Measurements from ENCODE around the gene SLC6A12. TPM values are rescaled to one million over a fixed set of nuclear protein-coding genes. Genes with fewer than 3 reads are reported as not detected.

The SLC6A12 gene
- total RNA-seq, 6 experiments from 2014 or later = 8.2 to 114 (median 26.5) TPM

DNA sequence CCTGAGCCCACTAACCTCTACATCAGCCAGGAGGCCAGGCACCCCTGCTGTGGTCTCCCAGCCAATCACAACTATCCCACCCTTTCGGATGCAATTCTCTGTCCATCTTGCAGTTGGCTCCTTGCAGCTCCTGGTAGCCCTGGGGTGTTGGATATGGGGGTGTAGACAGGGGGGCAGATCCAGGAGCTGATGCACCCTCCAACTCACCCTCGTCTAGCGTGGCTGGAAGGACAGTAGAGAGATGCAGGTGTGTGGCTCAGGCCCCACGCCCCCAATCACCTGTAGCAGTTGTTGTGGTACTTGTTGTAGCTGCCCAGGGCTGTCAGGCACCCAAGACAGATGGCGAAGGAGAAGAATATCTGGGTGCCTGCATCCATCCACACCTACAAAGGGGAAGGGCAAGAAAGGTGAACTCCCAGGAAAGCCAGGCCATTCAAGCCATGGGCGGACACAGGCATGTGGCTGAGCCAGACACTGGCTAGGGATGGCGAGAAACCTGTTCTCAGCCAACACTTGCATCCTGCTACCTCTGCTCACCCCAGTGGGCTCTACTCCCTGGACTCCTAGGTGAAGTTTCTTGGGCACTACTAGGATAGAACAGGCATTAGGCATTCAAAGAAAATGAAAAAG is 13.4 kb upstream of the SLC6A12 start:
- 95% methylated on average over 6 of the region's 7 CpGs for WGBS (ENCODE audit: insufficient coverage, low coverage, low lambda C conversion rate, missing lambda C conversion rate)
- no peak for ATAC-seq

DNA sequence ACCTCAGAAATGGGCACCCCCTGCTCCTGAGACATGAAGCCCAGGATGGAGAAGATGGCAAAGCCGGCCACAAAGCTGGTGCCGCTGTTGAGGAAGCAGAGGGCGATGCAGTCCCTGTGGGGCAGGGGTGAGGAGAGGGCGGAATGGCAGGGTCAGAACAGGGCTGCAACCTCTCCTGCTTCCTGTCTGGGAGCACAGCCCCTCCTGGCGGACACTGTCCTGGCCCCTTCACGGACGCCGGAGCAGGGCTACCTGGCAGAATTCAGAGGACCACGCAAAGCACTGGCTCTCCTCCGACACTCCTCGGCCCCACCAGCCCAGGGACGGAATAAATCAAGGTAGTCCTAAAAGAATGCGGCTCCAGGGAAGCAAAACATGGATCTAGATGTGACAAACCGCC is 12.4 kb upstream of the SLC6A12 start:
- Histone ChIP-seq H3K36me3 (peaks cover 0 to 34% (median 8%) of the 10 kb centered on the region in 4 donors), H3K4me3 (no peak overlapping the region), H3K4me1 (no peaks in the 10 kb centered on the region), H3K27me3 (no peaks in the 10 kb centered on the region), H3K27ac (no peak overlapping the region), H3K9me3 (no peaks in the 10 kb centered on the region)
- DNase-seq (no peak), ATAC-seq (no peak)
- WGBS (ENCODE audit: insufficient coverage, low coverage, low lambda C conversion rate, missing lambda C conversion rate) = 87% methylated on average over 10 of the region's 14 CpGs
- intact Hi-C loops (cut with DNase I) = no loop called here
- TF ChIP-seq, protein P1, sequence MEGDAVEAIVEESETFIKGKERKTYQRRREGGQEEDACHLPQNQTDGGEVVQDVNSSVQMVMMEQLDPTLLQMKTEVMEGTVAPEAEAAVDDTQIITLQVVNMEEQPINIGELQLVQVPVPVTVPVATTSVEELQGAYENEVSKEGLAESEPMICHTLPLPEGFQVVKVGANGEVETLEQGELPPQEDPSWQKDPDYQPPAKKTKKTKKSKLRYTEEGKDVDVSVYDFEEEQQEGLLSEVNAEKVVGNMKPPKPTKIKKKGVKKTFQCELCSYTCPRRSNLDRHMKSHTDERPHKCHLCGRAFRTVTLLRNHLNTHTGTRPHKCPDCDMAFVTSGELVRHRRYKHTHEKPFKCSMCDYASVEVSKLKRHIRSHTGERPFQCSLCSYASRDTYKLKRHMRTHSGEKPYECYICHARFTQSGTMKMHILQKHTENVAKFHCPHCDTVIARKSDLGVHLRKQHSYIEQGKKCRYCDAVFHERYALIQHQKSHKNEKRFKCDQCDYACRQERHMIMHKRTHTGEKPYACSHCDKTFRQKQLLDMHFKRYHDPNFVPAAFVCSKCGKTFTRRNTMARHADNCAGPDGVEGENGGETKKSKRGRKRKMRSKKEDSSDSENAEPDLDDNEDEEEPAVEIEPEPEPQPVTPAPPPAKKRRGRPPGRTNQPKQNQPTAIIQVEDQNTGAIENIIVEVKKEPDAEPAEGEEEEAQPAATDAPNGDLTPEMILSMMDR (IDR thresholded peaks at IDR 0.05) = no peak
- TF ChIP-seq POLR2A (IDR thresholded peaks at IDR 0.05) = no peak

More for the DNA sequence above, 13.4 kb upstream of the SLC6A12 start:
- TF ChIP-seq, protein P1 (IDR thresholded peaks at IDR 0.05) = no peak
- no peak for TF ChIP-seq POLR2A (IDR thresholded peaks at IDR 0.05)
- no peak overlapping the region for H3K4me3 ChIP-seq
- H3K9me3 ChIP-seq = no peaks in the 10 kb centered on the region
- no peak for DNase-seq
- no peak overlapping the region for H3K27ac ChIP-seq
- H3K27me3 ChIP-seq = no peaks in the 10 kb centered on the region
- intact Hi-C loops (cut with DNase I) = no loop called here
- peaks cover 0 to 25% (median 8%) of the 10 kb centered on the region in 4 donors for H3K36me3 ChIP-seq
- no peaks in the 10 kb centered on the region for H3K4me1 ChIP-seq

DNA sequence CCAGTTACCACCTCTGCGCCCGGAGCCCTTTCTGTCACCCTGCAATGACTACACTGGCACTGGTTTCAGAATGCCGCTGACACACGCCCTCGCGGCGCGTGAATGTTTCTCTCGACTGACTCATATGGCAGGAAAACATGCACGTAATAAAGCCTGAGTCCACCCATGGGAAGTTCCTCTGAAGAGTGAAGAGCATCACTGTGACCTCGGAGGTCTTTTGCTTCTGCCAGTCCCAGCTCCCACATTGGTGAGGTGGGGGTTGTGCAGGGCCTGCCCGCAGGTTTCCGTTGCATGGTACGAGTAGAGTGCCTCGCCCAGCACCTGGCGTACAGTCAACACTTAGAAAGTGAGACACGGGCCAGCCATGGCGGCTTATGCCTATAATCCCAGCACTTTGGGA is 11.1 kb upstream of the SLC6A12 start:
- DNase-seq = peak in 1 of 3 donors; percentile 14
- 91% methylated on average over 17 of the region's 18 CpGs for WGBS (ENCODE audit: insufficient coverage, low coverage, low lambda C conversion rate, missing lambda C conversion rate)

DNA sequence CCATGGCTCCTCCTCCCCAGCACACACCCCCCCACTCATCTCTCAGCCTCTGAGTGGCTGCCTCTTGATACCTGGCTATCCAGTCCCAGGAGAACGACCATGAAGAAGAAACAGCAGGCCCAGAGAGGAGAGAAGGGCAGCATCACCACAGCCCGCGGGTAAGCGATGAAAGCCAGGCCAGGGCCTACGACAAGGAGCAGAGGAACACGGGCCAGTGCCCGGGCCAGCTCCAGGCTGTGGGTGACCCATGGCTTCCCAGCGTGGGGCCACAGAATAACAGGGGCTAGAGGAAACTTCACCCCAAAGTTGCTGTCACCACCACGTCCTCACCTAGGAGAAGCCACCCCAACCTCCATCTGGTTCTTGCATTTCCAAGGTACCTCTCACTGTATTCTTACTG is 10.4 kb upstream of the SLC6A12 start:
- WGBS (ENCODE audit: insufficient coverage, low coverage, low lambda C conversion rate, missing lambda C conversion rate) = 40% methylated on average over 1 of the region's 9 CpGs

More for the DNA sequence above, 11.1 kb upstream of the SLC6A12 start:
- Histone ChIP-seq H3K27me3 (no peaks in the 10 kb centered on the region), H3K27ac (no peak overlapping the region), H3K9me3 (no peaks in the 10 kb centered on the region), H3K4me3 (no peak overlapping the region), H3K36me3 (peaks cover 0 to 38% (median 8%) of the 10 kb centered on the region in 4 donors), H3K4me1 (no peaks in the 10 kb centered on the region)
- TF ChIP-seq, protein P1 (IDR thresholded peaks at IDR 0.05) = no peak
- TF ChIP-seq POLR2A (IDR thresholded peaks at IDR 0.05) = no peak
- intact Hi-C loops (cut with DNase I) = no loop called here
- no peak for ATAC-seq

More for the DNA sequence above, 10.4 kb upstream of the SLC6A12 start:
- H3K4me3 ChIP-seq = no peak overlapping the region
- no peak overlapping the region for H3K27ac ChIP-seq
- H3K27me3 ChIP-seq = no peaks in the 10 kb centered on the region
- TF ChIP-seq, protein P1 (IDR thresholded peaks at IDR 0.05) = no peak
- no peak for TF ChIP-seq POLR2A (IDR thresholded peaks at IDR 0.05)
- no peak for ATAC-seq
- peaks cover 0 to 38% (median 10%) of the 10 kb centered on the region in 4 donors for H3K36me3 ChIP-seq
- DNase-seq = no peak
- no peaks in the 10 kb centered on the region for H3K9me3 ChIP-seq
- H3K4me1 ChIP-seq = no peaks in the 10 kb centered on the region
- intact Hi-C loops (cut with DNase I) = no loop called here
